Thoracic aorta (tissue), 2 donors: Measurements from ENCODE around the gene CAMKK2. TPM values are rescaled to one million over a fixed set of nuclear protein-coding genes. Genes with fewer than 3 reads are reported as not detected.
"Not testable (repeated sequence)": the region's sequence is repeated elsewhere in the genome, so short reads cannot be mapped to it uniquely, and the experiment has no call there.

ENCODE experiments used
- ATAC-seq: fragments of 150-250 bp; one replicate; pipeline ENCODE4 v1.8.0; 2017; ENCODE audit warnings: low read depth; ENCODE audit not compliant: insufficient number of reproducible peaks, low FRiP score
- DNase-seq: peaks from one replicate; pipeline ENCODE4 v3.0.0-alpha.2; 2020; ENCODE audit warnings: low spot score
- H3K27ac ChIP-seq, 2 donors: fragments of 200-600 bp; sonication (generic); 1 replicate in 1 of 2; 2 replicates in 1 of 2; pipeline ENCODE4 v1.5.1; 2016; ENCODE audit warnings: mild to moderate bottlenecking in 2 of 2, moderate library complexity in 2 of 2
- H3K27me3 ChIP-seq: fragments of 200-600 bp; sonication (generic); replicated peaks from 2 replicates; pipeline ENCODE4 v1.6.0; 2016; ENCODE audit warnings: mild to moderate bottlenecking; ENCODE audit not compliant: insufficient read depth
- H3K36me3 ChIP-seq: fragments of 200-600 bp; sonication (generic); one replicate; pipeline ENCODE4 v1.5.1; 2016
- H3K4me1 ChIP-seq, 2 donors: fragments of 200-600 bp; sonication (generic); 1 replicate in 1 of 2; 2 replicates in 1 of 2; pipeline versions ENCODE4 v1.5.1 to v1.6.0; 2016; ENCODE audit warnings: low read depth in 2 of 2, mild to moderate bottlenecking in 1 of 2; ENCODE audit not compliant: control insufficient read depth in 1 of 2
- H3K4me3 ChIP-seq: fragments of 200-600 bp; sonication (generic); 2 replicates; pipeline ENCODE4 v1.5.1; 2016; ENCODE audit warnings: mild to moderate bottlenecking
- H3K9me3 ChIP-seq: fragments of 200-600 bp; sonication (generic); 2 replicates; pipeline ENCODE4 v1.5.1; 2016
- total RNA-seq, 2 donors: library from RNA; depleted of rRNA; stranded (reverse); fragments of >200 nt; gene quantifications; one replicate each; pipeline versions ENCODE4 v1.1.0 to v1.2.3, GENCODE V29; 2016
- TF ChIP-seq, protein P1 (sequence below): fragments of 200-600 bp; sonication (generic); IDR thresholded peaks from one replicate; pipeline ENCODE4 v1.5.1; 2019; ENCODE audit warnings: antibody characterized with exemption

Gene CAMKK2
- total RNA-seq, 2 donors from 2014 or later, result 41.8 to 49.9 TPM

DNA sequence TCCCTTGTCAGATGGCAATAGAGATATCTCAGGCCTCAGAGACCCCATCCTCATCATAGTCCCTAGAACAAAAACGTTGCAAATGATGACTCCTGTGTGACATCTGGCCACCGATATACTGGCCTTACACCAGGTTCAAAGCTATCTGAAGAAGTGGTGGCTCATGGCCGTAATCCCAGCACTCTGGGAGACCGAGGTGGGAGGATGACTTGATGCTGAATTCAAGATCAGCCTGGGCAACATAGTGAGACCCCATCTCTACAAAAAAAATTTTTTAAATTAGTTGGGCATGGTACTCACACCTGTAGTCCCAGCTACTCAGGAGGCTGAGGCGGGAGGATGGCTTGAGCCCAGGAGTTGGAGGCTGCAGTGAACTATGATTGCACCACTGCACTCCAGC is 13.1 kb downstream of the CAMKK2 start:
- H3K27ac ChIP-seq, result no peak overlapping the region
- ATAC-seq, result no peak

GRCh38 chr12:121282910-121283309 is 13.6 kb downstream of the CAMKK2 start:
- not testable (repeated sequence) for H3K36me3 ChIP-seq, DNase-seq, H3K9me3 ChIP-seq, ATAC-seq, H3K4me3 ChIP-seq, H3K27me3 ChIP-seq
- peak overlapping the region in 1 of 2 donors; percentile 42 for H3K27ac ChIP-seq
- peaks cover 16 to 32% of the 10 kb centered on the region in 2 donors for H3K4me1 ChIP-seq

More for the DNA sequence above, 13.1 kb downstream of the CAMKK2 start:
- TF ChIP-seq, protein P1, sequence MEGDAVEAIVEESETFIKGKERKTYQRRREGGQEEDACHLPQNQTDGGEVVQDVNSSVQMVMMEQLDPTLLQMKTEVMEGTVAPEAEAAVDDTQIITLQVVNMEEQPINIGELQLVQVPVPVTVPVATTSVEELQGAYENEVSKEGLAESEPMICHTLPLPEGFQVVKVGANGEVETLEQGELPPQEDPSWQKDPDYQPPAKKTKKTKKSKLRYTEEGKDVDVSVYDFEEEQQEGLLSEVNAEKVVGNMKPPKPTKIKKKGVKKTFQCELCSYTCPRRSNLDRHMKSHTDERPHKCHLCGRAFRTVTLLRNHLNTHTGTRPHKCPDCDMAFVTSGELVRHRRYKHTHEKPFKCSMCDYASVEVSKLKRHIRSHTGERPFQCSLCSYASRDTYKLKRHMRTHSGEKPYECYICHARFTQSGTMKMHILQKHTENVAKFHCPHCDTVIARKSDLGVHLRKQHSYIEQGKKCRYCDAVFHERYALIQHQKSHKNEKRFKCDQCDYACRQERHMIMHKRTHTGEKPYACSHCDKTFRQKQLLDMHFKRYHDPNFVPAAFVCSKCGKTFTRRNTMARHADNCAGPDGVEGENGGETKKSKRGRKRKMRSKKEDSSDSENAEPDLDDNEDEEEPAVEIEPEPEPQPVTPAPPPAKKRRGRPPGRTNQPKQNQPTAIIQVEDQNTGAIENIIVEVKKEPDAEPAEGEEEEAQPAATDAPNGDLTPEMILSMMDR, result no peak
- no peak for DNase-seq
- H3K4me1 ChIP-seq, result peaks cover 19 to 36% of the 10 kb centered on the region in 2 donors
- H3K4me3 ChIP-seq, result no peak overlapping the region
- H3K27me3 ChIP-seq, result no peaks in the 10 kb centered on the region
- no peaks in the 10 kb centered on the region for H3K36me3 ChIP-seq
- H3K9me3 ChIP-seq, result no peaks in the 10 kb centered on the region

GRCh38 chr12:121282072-121282742 is 14.3 kb downstream of the CAMKK2 start:
- Histone ChIP-seq H3K4me1 (peaks cover 16 to 32% of the 10 kb centered on the region in 2 donors), H3K4me3 (no peak overlapping the region), H3K9me3 (no peaks in the 10 kb centered on the region), H3K27ac (peak overlapping the region; percentile 19 to 42), H3K36me3 (no peaks in the 10 kb centered on the region), H3K27me3 (no peaks in the 10 kb centered on the region)
- TF ChIP-seq, protein P1, result no peak
- no peak for ATAC-seq
- no peak for DNase-seq

DNA sequence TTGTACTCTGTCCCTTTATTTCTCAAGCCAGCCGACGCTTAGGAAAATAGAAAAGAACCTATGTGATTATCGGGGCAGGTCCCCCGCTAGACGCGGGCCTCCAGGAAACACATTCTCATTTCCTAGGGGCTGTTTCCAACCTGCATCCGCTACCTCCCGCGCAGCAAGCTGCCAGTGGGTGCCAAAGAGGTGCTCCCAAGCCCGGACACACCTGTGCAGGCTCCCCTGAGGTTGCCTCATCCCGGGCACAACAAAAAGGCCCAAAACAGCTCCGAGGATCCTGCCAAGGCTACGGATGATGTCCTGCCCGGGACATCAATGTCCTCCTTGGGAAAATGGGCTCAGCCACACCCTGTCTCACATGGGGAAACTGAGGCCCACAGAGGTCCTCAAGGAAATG is 15.4 kb downstream of the CAMKK2 start:
- ATAC-seq, result not testable (repeated sequence)

GRCh38 chr12:121280531-121280930 is 16.0 kb downstream of the CAMKK2 start:
- H3K27me3 ChIP-seq, H3K9me3 ChIP-seq, H3K27ac ChIP-seq, H3K36me3 ChIP-seq, H3K4me3 ChIP-seq, DNase-seq, ATAC-seq: not testable (repeated sequence)
- peaks cover 16 to 32% of the 10 kb centered on the region in 2 donors for H3K4me1 ChIP-seq

More for the DNA sequence above, 15.4 kb downstream of the CAMKK2 start:
- H3K27me3 ChIP-seq, DNase-seq, H3K4me3 ChIP-seq, H3K36me3 ChIP-seq, H3K9me3 ChIP-seq, H3K27ac ChIP-seq: not testable (repeated sequence)
- H3K4me1 ChIP-seq, result peaks cover 16 to 32% of the 10 kb centered on the region in 2 donors

DNA sequence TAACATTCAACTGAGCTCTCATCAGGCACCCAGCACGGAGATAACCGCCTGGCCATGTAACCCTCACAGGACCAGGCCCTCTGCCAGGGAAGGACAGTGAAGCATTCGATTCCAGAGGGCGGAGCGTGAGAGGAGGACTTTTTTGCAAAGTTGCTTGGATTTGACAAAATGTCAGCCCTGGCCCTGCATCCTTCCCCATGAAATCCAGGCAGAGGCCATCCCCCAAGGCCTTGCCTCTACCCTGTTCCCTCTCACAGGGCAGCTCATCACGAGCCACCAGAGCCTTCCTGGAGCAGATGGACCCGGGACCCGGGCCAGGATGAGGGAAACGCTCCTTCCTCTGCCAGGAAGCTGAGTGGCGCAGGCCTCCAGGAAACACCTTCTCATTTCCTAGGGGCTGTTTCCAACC is 17.0 kb downstream of the CAMKK2 start:
- peaks cover 12 to 25% of the 10 kb centered on the region in 2 donors for H3K4me1 ChIP-seq
- no peaks in the 10 kb centered on the region for H3K36me3 ChIP-seq
- no peak for ATAC-seq
- no peak overlapping the region for H3K4me3 ChIP-seq
- no peaks in the 10 kb centered on the region for H3K9me3 ChIP-seq
- no peak for DNase-seq
- H3K27ac ChIP-seq, result no peak overlapping the region
- TF ChIP-seq, protein P1, result no peak
- H3K27me3 ChIP-seq, result no peaks in the 10 kb centered on the region

DNA sequence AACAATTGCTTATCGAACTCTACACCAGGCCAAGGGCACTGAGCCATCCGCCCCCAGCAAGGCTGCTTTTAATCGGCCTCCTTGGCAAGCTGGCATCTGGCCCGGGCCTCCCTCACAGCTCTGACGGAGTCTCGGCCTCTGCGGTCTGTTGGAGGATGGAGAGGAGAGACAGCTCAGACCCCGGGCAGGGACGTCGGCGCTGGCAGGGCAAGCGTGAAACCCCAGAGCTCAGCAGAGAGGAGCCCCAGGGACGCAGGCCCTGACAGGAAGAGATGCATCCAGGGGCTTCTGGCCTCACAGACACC is 17.5 kb downstream of the CAMKK2 start:
- no peak for ATAC-seq
- no peak for DNase-seq
- Histone ChIP-seq H3K4me1 (peaks cover 12 to 22% of the 10 kb centered on the region in 2 donors), H3K9me3 (no peaks in the 10 kb centered on the region), H3K4me3 (no peak overlapping the region), H3K36me3 (peaks cover 2% of the 10 kb centered on the region), H3K27ac (peak overlapping the region in 1 of 2 donors; percentile 20), H3K27me3 (no peaks in the 10 kb centered on the region)
- TF ChIP-seq, protein P1, result no peak
